Measurements from ENCODE around the gene GRHPR. TPM values are rescaled to one million over a fixed set of nuclear protein-coding genes. Genes with fewer than 3 reads are reported as not detected.

Gene GRHPR
- total and polyA plus RNA-seq, 10 of the 15 experiments (the other 5 are each of a cell fraction or from before 2014, with no cell fraction given) = 52.4 to 194 (median 126) TPM

DNA sequence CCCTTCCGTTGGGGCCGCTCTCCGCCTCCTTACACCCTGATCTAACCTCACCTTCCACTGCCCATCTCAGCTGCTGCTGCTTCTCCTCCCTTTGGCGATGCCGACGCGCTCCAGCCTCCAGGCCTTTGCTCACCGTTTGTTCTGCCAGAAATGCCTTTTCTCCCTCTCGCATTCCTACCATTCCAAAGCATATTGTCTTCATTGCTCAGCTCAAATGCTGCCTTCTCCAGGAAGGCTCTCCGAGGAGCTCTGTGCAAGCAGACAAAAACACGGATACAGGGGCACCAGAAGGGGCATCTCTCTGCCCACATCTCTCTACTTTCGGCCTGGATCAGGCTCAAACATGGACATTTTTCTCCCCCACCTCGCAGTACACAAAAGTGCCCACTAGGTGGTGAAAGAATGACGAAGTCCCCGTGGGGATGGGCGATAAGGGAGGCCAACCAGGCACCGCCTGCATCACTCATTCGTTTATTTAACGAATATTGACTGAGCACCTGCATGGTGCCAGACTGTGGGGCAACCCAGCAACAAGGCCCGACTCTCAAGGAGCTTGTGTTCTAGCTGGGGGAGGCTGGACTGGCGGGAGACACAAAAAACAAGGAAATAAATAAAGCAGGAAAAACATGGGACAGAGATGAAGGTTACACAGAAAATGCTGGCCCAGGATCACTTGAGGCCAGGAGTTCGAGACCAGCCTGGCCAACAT, 7.3 kb upstream of the GRHPR start (continued):
- TF ChIP-seq, protein P1, sequence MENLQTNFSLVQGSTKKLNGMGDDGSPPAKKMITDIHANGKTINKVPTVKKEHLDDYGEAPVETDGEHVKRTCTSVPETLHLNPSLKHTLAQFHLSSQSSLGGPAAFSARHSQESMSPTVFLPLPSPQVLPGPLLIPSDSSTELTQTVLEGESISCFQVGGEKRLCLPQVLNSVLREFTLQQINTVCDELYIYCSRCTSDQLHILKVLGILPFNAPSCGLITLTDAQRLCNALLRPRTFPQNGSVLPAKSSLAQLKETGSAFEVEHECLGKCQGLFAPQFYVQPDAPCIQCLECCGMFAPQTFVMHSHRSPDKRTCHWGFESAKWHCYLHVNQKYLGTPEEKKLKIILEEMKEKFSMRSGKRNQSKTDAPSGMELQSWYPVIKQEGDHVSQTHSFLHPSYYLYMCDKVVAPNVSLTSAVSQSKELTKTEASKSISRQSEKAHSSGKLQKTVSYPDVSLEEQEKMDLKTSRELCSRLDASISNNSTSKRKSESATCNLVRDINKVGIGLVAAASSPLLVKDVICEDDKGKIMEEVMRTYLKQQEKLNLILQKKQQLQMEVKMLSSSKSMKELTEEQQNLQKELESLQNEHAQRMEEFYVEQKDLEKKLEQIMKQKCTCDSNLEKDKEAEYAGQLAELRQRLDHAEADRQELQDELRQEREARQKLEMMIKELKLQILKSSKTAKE (IDR thresholded peaks at IDR 0.05; ENCODE audit: low read depth, poor library complexity, severe bottlenecking) = peak; percentile 42
- TF ChIP-seq ZSCAN29 (IDR thresholded peaks at IDR 0.05) (no peak), SMC3 (IDR thresholded peaks at IDR 0.05; ENCODE audit: borderline replicate concordance, low read length) (peak; percentile 72), IKZF2 (IDR thresholded peaks at IDR 0.05) (peak in 1 of 2 experiments; percentile 23; a peak in 1 of 4 replicates), ASH2L (IDR thresholded peaks at IDR 0.05; ENCODE audit: borderline replicate concordance, low read depth) (no peak), POU2F2 (IDR thresholded peaks at IDR 0.05; ENCODE audit: borderline replicate concordance, low read depth, low read length) (0 out of 3 replicates have a peak, but pooled peaks have one; percentile 36), CREM (IDR thresholded peaks at IDR 0.05; ENCODE audit: low read depth) (peak; percentile 86), LARP7 (IDR thresholded peaks at IDR 0.05) (no peak), ZNF24 (IDR thresholded peaks at IDR 0.05) (peak; percentile 98), MTA2 (IDR thresholded peaks at IDR 0.05; ENCODE audit: low read depth) (peak; percentile 25; the same call in 1 of the 2 replicates), ATF7 (IDR thresholded peaks at IDR 0.05; ENCODE audit: low read depth) (peak; percentile 65; the same call in 1 of the 2 replicates), RELA (IDR thresholded peaks at IDR 0.05; ENCODE audit: borderline replicate concordance, partially characterized antibody) (peak; percentile 17), MXI1 (IDR thresholded peaks at IDR 0.05; ENCODE audit: low read depth, low read length) (0 out of 2 replicates have a peak, but pooled peaks have one; percentile 28), RBBP5 (conservative IDR thresholded peaks at IDR 0.05) (no peak)
- TF ChIP-seq, protein P2, sequence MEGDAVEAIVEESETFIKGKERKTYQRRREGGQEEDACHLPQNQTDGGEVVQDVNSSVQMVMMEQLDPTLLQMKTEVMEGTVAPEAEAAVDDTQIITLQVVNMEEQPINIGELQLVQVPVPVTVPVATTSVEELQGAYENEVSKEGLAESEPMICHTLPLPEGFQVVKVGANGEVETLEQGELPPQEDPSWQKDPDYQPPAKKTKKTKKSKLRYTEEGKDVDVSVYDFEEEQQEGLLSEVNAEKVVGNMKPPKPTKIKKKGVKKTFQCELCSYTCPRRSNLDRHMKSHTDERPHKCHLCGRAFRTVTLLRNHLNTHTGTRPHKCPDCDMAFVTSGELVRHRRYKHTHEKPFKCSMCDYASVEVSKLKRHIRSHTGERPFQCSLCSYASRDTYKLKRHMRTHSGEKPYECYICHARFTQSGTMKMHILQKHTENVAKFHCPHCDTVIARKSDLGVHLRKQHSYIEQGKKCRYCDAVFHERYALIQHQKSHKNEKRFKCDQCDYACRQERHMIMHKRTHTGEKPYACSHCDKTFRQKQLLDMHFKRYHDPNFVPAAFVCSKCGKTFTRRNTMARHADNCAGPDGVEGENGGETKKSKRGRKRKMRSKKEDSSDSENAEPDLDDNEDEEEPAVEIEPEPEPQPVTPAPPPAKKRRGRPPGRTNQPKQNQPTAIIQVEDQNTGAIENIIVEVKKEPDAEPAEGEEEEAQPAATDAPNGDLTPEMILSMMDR (IDR thresholded peaks at IDR 0.05 in 2 of 3, conservative IDR thresholded peaks at IDR 0.05 in 1 of 3; ENCODE audit: control insufficient read depth in 2 of 3, extremely low read depth in 1 of 3, insufficient read depth in 1 of 3, low read depth in 3 of 3, low read length in 3 of 3) = peak; percentile 82 to 89 (median 88)
- TF ChIP-seq, protein P3, sequence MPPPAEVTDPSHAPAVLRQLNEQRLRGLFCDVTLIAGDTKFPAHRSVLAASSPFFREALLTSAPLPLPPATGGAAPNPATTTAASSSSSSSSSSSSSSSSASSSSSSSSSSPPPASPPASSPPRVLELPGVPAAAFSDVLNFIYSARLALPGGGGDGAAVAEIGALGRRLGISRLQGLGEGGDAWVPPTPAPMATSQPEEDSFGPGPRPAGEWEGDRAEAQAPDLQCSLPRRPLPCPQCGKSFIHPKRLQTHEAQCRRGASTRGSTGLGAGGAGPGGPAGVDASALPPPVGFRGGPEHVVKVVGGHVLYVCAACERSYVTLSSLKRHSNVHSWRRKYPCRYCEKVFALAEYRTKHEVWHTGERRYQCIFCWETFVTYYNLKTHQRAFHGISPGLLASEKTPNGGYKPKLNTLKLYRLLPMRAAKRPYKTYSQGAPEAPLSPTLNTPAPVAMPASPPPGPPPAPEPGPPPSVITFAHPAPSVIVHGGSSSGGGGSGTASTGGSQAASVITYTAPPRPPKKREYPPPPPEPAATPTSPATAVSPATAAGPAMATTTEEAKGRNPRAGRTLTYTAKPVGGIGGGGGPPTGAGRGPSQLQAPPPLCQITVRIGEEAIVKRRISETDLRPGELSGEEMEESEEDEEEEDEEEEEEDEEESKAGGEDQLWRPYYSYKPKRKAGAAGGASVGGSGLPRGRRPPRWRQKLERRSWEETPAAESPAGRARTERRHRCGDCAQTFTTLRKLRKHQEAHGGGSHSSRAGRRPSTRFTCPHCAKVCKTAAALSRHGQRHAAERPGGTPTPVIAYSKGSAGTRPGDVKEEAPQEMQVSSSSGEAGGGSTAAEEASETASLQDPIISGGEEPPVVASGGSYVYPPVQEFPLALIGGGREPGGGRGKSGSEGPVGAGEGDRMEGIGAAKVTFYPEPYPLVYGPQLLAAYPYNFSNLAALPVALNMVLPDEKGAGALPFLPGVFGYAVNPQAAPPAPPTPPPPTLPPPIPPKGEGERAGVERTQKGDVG (CRISPR knock-in tag; IDR thresholded peaks at IDR 0.05) = no peak
- TF ChIP-seq, protein P4, sequence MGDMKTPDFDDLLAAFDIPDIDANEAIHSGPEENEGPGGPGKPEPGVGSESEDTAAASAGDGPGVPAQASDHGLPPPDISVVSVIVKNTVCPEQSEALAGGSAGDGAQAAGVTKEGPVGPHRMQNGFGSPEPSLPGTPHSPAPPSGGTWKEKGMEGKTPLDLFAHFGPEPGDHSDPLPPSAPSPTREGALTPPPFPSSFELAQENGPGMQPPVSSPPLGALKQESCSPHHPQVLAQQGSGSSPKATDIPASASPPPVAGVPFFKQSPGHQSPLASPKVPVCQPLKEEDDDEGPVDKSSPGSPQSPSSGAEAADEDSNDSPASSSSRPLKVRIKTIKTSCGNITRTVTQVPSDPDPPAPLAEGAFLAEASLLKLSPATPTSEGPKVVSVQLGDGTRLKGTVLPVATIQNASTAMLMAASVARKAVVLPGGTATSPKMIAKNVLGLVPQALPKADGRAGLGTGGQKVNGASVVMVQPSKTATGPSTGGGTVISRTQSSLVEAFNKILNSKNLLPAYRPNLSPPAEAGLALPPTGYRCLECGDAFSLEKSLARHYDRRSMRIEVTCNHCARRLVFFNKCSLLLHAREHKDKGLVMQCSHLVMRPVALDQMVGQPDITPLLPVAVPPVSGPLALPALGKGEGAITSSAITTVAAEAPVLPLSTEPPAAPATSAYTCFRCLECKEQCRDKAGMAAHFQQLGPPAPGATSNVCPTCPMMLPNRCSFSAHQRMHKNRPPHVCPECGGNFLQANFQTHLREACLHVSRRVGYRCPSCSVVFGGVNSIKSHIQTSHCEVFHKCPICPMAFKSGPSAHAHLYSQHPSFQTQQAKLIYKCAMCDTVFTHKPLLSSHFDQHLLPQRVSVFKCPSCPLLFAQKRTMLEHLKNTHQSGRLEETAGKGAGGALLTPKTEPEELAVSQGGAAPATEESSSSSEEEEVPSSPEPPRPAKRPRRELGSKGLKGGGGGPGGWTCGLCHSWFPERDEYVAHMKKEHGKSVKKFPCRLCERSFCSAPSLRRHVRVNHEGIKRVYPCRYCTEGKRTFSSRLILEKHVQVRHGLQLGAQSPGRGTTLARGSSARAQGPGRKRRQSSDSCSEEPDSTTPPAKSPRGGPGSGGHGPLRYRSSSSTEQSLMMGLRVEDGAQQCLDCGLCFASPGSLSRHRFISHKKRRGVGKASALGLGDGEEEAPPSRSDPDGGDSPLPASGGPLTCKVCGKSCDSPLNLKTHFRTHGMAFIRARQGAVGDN (IDR thresholded peaks at IDR 0.05) = 0 out of 2 replicates have a peak, but pooled peaks have one; percentile 27

Data from GM12878 (cell line).